GM06990 (cell line): Measurements from ENCODE around the gene CHST3.

ENCODE experiments used
- DNase-seq: peaks from one replicate; pipeline ENCODE4 v3.0.0-alpha.2; 2011; ENCODE audit not compliant: insufficient read length; ENCODE audit errors: extremely low read depth
- H3K27me3 ChIP-seq: replicated peaks from 2 replicates; pipeline ENCODE4 v1.6.0; 2011; ENCODE audit warnings: low read length; ENCODE audit not compliant: control insufficient read depth, insufficient read depth
- H3K36me3 ChIP-seq: 2 replicates; pipeline ENCODE4 v1.5.1; 2011; ENCODE audit warnings: low read length; ENCODE audit not compliant: control insufficient read depth, insufficient read depth
- H3K4me3 ChIP-seq: replicated peaks from 2 replicates; pipeline ENCODE4 v1.5.1; 2011; ENCODE audit warnings: low read depth, mild to moderate bottlenecking, control low read depth, low read length
- TF ChIP-seq, protein P1 (sequence below): IDR thresholded peaks from 2 replicates; pipeline ENCODE4 v1.5.1; 2011; ENCODE audit warnings: low read length, control low read depth, mild to moderate bottlenecking, inconsistent platforms; ENCODE audit not compliant: insufficient read depth, poor library complexity, severe bottlenecking

Gene CHST3

DNA sequence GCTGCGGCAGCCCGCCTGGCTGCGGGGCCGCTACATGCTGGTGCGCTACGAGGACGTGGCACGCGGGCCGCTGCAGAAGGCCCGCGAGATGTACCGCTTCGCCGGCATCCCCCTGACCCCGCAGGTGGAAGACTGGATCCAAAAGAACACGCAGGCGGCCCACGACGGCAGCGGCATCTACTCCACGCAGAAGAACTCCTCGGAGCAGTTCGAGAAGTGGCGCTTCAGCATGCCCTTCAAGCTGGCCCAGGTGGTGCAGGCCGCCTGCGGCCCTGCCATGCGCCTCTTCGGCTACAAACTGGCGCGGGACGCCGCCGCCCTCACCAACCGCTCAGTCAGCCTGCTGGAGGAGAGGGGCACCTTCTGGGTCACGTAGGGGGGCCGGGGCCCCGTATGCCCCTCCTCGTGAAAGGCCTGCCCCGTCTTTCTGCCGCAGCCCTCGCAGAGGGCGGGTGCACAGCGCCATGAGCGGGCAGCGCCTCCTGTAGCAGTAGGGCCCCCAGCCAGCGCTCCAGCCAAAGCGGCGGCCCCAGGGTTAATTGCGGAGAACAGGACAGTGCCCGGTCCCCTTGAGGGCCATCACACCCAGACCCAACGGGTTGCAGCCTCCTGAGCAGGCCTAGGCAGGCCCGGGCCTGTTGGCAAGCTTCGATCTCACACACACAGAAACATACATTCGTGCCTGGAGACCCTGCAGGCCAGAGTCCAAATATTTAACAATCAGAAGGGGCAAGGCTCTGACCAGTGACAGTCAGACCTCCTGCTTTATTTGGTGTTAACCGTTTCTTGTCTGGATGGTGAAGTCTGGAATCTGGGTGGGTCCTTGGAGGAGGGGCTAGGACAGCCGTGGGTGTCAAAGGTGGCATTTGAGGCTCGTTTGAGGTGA is 44.1 kb downstream of the CHST3 start:
- TF ChIP-seq, protein P1, sequence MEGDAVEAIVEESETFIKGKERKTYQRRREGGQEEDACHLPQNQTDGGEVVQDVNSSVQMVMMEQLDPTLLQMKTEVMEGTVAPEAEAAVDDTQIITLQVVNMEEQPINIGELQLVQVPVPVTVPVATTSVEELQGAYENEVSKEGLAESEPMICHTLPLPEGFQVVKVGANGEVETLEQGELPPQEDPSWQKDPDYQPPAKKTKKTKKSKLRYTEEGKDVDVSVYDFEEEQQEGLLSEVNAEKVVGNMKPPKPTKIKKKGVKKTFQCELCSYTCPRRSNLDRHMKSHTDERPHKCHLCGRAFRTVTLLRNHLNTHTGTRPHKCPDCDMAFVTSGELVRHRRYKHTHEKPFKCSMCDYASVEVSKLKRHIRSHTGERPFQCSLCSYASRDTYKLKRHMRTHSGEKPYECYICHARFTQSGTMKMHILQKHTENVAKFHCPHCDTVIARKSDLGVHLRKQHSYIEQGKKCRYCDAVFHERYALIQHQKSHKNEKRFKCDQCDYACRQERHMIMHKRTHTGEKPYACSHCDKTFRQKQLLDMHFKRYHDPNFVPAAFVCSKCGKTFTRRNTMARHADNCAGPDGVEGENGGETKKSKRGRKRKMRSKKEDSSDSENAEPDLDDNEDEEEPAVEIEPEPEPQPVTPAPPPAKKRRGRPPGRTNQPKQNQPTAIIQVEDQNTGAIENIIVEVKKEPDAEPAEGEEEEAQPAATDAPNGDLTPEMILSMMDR, result no peak
- no peaks in the 10 kb centered on the region for H3K36me3 ChIP-seq
- no peak for DNase-seq

DNA sequence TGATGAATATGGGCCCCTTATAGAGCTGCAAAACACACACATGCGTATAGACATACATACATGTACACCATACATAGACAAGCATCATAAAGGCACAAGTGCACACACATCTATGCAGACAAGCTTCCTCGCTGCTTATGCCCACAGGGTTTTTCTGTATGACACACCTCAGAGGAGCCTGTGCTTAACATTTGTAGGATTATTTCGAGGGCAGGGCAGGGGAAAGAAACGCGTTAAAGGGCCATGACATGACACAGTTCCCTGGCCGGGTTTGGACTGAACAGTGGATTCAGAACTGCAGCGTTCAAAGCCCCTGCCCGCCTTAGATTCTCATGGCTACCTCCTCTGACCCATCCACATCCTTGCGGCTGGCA is 44.8 kb downstream of the CHST3 start:
- H3K27me3 ChIP-seq, result no peaks in the 10 kb centered on the region
- no peak overlapping the region for H3K4me3 ChIP-seq
- no peak for DNase-seq
- no peaks in the 10 kb centered on the region for H3K36me3 ChIP-seq
- TF ChIP-seq, protein P1, result no peak

More for the DNA sequence above, 44.1 kb downstream of the CHST3 start:
- H3K27me3 ChIP-seq, result no peaks in the 10 kb centered on the region
- H3K4me3 ChIP-seq, result no peak overlapping the region

DNA sequence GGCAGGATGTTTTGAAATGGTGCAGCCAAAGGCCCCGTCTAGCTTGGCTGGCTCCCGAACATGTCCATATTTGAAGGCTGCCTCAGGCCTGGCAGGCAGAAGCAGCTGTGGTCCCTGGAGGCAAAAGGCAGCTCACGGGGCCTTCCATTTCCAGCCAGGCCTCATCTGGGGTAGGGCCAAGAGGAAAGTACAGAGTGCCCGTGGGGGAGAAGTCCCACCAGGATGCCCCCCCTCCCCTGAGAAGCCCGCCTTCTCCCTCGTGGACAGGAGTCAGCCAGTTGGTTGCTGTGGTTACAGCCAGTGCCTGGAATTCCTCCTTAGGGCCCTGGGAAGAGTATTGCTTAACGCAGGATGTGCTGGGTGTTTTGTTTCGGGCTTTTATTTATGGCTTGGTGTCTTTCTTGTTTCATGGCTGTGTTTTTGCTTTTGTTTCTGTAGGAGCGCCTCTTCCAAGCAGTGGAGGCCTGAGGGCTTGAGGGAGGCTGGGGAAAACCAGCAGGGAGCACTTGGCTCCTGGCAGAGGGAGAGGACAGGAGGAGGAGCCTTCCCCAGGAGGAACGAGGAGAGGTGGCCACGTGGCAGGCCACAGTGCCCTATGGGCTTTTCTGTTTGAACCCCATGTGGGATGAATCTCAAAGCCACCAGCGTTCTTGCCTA is 45.4 kb downstream of the CHST3 start:
- Histone ChIP-seq H3K27me3 (no peaks in the 10 kb centered on the region), H3K4me3 (no peak overlapping the region), H3K36me3 (no peaks in the 10 kb centered on the region)
- TF ChIP-seq, protein P1, result no peak
- DNase-seq, result no peak

DNA sequence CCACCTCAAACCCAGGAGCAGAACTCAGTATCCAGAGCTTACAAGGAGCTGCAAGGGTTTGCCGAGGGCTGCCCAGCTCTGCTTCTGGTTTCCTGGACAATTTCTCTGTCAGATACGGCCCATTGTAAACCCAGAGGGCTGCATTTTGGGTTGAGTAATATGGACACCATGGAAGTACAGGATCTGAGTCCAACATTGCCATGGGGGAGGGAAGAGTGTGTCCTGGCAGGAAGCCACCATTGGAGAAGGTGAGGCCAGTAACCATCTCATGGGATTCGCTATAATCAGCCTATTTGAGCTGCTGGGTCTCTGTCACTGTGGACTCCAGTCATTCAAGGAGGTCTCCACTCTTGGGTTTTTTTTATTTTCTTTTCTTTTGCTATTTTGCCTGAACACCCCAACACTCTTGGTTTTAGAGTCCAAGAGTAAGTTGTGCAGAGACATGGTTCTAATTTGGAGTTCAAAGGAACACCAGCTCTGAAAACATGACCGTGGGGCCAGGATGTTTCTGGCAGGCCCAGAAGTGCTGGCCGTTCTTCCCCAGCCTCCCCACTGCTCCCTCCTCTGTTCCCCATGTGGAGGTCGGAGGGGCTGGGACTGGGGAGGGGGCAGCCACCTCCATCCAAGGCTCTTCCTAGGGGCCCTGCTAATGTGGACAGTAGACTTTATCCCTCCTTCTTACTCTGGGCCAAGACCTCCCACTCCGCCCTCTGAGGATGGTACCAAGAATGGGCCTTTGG is 46.2 kb downstream of the CHST3 start:
- Histone ChIP-seq H3K4me3 (no peak overlapping the region), H3K27me3 (no peaks in the 10 kb centered on the region), H3K36me3 (no peaks in the 10 kb centered on the region)
- TF ChIP-seq, protein P1, result no peak
- no peak for DNase-seq

DNA sequence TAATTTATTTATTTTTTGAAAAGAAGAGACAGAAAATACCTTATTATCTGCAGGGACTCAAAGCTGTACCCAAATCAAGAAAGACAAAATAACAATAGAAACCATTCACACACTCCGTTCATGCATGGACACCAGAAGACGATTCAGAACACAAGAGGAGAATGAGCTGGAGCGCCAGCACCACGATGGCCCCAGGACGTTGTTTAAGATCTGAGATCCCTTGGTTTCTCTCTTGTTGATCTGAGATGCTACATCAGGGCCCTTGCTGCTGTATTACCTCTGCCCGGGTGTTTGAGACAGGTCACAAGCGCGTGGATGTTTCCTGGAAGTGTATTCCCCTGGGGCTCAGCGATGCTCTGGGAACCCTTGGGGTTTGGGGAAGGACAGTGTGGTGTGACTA is 46.8 kb downstream of the CHST3 start:
- no peak overlapping the region for H3K4me3 ChIP-seq
- no peaks in the 10 kb centered on the region for H3K36me3 ChIP-seq
- DNase-seq, result no peak
- TF ChIP-seq, protein P1, result no peak
- H3K27me3 ChIP-seq, result no peaks in the 10 kb centered on the region
